PC-9 (cell line): ENCODE data around the gene OR5M10. TPM values are rescaled to one million over a fixed set of nuclear protein-coding genes. Genes with fewer than 3 reads are reported as not detected.
"Not testable (repeated sequence)": the region's sequence is repeated elsewhere in the genome, so short reads cannot be mapped to it uniquely, and the experiment has no call there.

Experiments
- BruUV-seq: library from RNA; stranded (reverse); fragments of 400-500 nt; replicated peaks from 2 replicates; lab custom pipeline; 2021; lab: Mats Ljungman, UMichigan
- CTCF ChIA-PET: fragments of 300-600 bp; sonication (Branson Sonifier 250); formaldehyde crosslinking; loops from one replicate; lab custom pipeline; 2022; ENCODE audit warnings: antibody characterized with exemption; lab: Charles Lee
- POLR2A ChIA-PET: fragments of 300-600 bp; sonication (Branson Sonifier 250); formaldehyde crosslinking; loops from one replicate; lab custom pipeline; 2022; ENCODE audit warnings: antibody characterized with exemption; ENCODE audit not compliant: unreplicated experiment; lab: Charles Lee
- DNase-seq, 2 experiments: peaks; one replicate each; pipeline versions ENCODE4 v3.0.0 to v3.0.0-alpha.2; 2015 to 2022; ENCODE audit warnings: mixed read lengths in 1 of 2
- H2AFZ ChIP-seq: fragments of 200-600 bp; sonication (generic); 2 replicates; pipeline ENCODE4 v1.8.1; 2017; ENCODE audit warnings: antibody characterized with exemption
- H3F3A ChIP-seq: fragments of 200-600 bp; sonication (generic); 2 replicates; pipeline ENCODE4 v1.8.1; 2017; ENCODE audit warnings: antibody characterized with exemption, mild to moderate bottlenecking, low read depth; ENCODE audit not compliant: insufficient read depth
- H3K27ac ChIP-seq: fragments of 200-600 bp; sonication (generic); 2 replicates; pipeline ENCODE4 v1.6.1; 2016; ENCODE audit warnings: mixed run types
- H3K27me3 ChIP-seq: fragments of 200-600 bp; sonication (generic); 2 replicates; pipeline ENCODE4 v1.6.1; 2016; ENCODE audit warnings: low read depth, mixed run types; ENCODE audit not compliant: insufficient read depth
- H3K36me3 ChIP-seq: fragments of 200-600 bp; sonication (generic); 2 replicates; pipeline ENCODE4 v1.6.1; 2016; ENCODE audit warnings: low read depth, mixed run types
- H3K4me1 ChIP-seq: fragments of 200-600 bp; sonication (generic); replicated peaks from 2 replicates; pipeline ENCODE4 v1.6.1; 2016; ENCODE audit warnings: mixed run types; ENCODE audit not compliant: insufficient read depth
- H3K4me2 ChIP-seq: fragments of 200-600 bp; sonication (generic); 2 replicates; pipeline ENCODE4 v1.6.1; 2017; ENCODE audit warnings: mixed run types
- H3K4me3 ChIP-seq: fragments of 200-600 bp; sonication (generic); 2 replicates; pipeline ENCODE4 v1.6.1; 2016; ENCODE audit warnings: mixed run types
- H3K79me2 ChIP-seq: fragments of 200-600 bp; sonication (generic); 2 replicates; pipeline ENCODE4 v1.6.1; 2017; ENCODE audit warnings: low read depth, mixed run types
- H3K9me2 ChIP-seq: fragments of 200-600 bp; sonication (generic); 2 replicates; pipeline ENCODE4 v1.8.1; 2017; ENCODE audit warnings: mild to moderate bottlenecking; ENCODE audit not compliant: insufficient read depth
- H3K9me3 ChIP-seq: fragments of 200-600 bp; sonication (generic); 2 replicates; pipeline ENCODE4 v1.8.1; 2016; ENCODE audit warnings: low read depth; ENCODE audit not compliant: insufficient read depth
- H4K20me1 ChIP-seq: fragments of 200-600 bp; sonication (generic); 2 replicates; pipeline ENCODE4 v1.8.1; 2017; ENCODE audit not compliant: insufficient read depth
- EZH2 ChIP-seq: fragments of 200-600 bp; sonication (generic); IDR thresholded peaks from 2 replicates; pipeline ENCODE4 v1.8.0; 2017; ENCODE audit warnings: antibody characterized with exemption, low read depth
- intact Hi-C: fragments of 100-400 bp; cut with micrococcal nuclease; formaldehyde crosslinking; loops from one replicate; pipeline ENCODE4 v1.10.0; 2022; ENCODE audit not compliant: unreplicated experiment
- total RNA-seq: library from RNA; stranded (reverse); gene quantifications from 2 replicates; pipeline ENCODE4 v1.2.3, GENCODE V29; 2021
- TF ChIP-seq, protein P1 (sequence below): fragments of 200-600 bp; sonication (generic); conservative IDR thresholded peaks from 2 replicates; pipeline ENCODE4 v1.6.1; 2017; ENCODE audit warnings: mixed run types, antibody characterized with exemption, mild to moderate bottlenecking, moderate library complexity

Gene OR5M10
- total RNA-seq, 1 experiment from 2014 or later = not detected

DNA sequence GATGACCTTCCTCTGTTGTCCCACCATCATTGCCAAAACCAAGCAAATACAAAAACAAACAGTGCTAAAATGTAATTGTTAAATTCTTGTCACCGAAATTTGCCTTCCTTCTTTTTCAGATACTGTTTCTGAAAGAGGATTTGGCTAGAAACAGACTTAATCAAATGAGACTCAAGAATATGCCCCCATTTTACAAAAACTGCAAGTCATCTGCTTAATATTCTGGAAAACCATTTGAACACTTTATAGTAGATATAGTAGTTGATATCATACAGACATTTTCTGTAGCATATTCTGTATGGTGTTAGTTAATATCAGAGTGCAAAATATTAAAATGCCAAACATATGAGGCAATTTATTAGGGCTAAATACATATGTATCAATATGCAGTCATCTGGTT, 33.7 kb upstream of the OR5M10 start:
- ChIA-PET CTCF (no interaction called here), POLR2A (no interaction called here)
- no peaks in the 10 kb centered on the region for H3K9me3 ChIP-seq
- H3K9me2 ChIP-seq = no peaks in the 10 kb centered on the region
- H3K36me3 ChIP-seq = no peaks in the 10 kb centered on the region
- BruUV-seq = no TSS peak
- H3K4me3 ChIP-seq = no peak overlapping the region
- H3K4me1 ChIP-seq = no peaks in the 10 kb centered on the region
- intact Hi-C loops = no loop called here
- no peaks in the 10 kb centered on the region for H3K79me2 ChIP-seq
- no peak overlapping the region for H2AFZ ChIP-seq
- no peaks in the 10 kb centered on the region for H4K20me1 ChIP-seq
- H3K27me3 ChIP-seq = no peaks in the 10 kb centered on the region
- H3K4me2 ChIP-seq = no peak overlapping the region
- no peaks in the 10 kb centered on the region for H3F3A ChIP-seq
- H3K27ac ChIP-seq = no peak overlapping the region
- TF ChIP-seq EZH2 = no peak
- TF ChIP-seq, protein P1, sequence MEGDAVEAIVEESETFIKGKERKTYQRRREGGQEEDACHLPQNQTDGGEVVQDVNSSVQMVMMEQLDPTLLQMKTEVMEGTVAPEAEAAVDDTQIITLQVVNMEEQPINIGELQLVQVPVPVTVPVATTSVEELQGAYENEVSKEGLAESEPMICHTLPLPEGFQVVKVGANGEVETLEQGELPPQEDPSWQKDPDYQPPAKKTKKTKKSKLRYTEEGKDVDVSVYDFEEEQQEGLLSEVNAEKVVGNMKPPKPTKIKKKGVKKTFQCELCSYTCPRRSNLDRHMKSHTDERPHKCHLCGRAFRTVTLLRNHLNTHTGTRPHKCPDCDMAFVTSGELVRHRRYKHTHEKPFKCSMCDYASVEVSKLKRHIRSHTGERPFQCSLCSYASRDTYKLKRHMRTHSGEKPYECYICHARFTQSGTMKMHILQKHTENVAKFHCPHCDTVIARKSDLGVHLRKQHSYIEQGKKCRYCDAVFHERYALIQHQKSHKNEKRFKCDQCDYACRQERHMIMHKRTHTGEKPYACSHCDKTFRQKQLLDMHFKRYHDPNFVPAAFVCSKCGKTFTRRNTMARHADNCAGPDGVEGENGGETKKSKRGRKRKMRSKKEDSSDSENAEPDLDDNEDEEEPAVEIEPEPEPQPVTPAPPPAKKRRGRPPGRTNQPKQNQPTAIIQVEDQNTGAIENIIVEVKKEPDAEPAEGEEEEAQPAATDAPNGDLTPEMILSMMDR = no peak
- no peak for DNase-seq

DNA sequence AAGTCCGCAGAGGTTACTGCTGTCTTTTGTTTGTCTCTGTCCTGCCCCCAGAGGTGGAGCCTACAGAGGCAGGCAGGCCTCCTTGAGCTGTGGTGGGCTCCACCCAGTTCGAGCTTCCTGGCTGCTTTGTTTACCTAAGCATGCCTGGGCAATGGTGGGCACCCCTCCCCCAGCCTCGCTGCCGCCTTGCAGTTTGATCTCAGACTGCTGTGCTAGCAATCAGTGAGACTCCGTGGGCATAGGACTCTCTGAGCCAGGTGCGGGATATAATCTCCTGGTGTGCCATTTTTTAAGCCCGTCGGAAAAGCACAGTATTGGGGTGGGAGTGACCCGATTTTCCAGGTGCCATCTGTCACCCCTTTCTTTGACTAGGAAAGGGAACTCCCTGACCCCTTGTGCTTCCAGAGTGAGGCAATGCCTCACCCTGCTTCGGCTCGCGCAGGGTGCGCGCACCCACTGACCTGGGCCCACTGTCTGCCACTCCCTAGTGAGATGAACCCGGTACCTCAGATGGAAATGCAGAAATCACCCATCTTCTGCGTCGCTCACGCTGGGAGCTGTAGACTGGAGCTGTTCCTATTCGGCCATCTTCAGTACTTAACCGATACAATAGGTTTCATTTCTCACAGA, 14.7 kb upstream of the OR5M10 start:
- BruUV-seq, H3K4me1 ChIP-seq, H3K27me3 ChIP-seq, H2AFZ ChIP-seq, H3F3A ChIP-seq, DNase-seq, H3K4me3 ChIP-seq, CTCF ChIA-PET, H3K36me3 ChIP-seq, H3K9me3 ChIP-seq, H3K4me2 ChIP-seq, H3K9me2 ChIP-seq, H3K79me2 ChIP-seq, intact Hi-C loops, H4K20me1 ChIP-seq, POLR2A ChIA-PET, H3K27ac ChIP-seq: not testable (repeated sequence)

DNA sequence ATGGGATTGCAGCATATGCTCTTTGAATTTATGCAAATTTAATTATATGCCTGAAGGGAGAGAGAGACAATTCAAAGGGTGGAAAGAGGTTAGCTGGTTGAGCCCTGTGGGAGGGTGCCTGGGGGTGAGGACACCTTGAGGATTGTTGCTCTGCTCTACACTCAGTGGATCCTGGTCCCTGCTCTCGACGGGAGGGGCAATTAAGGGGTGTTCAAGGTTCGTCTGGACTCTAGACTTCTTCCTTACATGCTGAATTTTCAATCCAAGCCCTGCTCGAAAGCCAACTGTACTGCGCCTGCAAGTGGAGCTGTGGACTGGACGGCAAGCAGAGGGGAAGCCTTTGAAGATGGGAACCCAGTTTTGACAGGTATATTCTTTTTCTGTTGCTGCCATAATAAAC, 18.9 kb downstream of the OR5M10 start:
- Histone ChIP-seq H3K4me1 (no peaks in the 10 kb centered on the region), H2AFZ (no peak overlapping the region), H3K4me3 (no peak overlapping the region), H3K79me2 (no peaks in the 10 kb centered on the region), H3K9me2 (no peaks in the 10 kb centered on the region), H3K27me3 (0 out of 2 replicates have a peak, but pooled peaks cover 10% of the 10 kb centered on the region), H3K4me2 (no peak overlapping the region), H3F3A (no peaks in the 10 kb centered on the region), H3K9me3 (no peaks in the 10 kb centered on the region), H4K20me1 (no peaks in the 10 kb centered on the region), H3K27ac (no peak overlapping the region), H3K36me3 (no peaks in the 10 kb centered on the region)
- no peak for DNase-seq
- ChIA-PET POLR2A (no interaction called here), CTCF (no interaction called here)
- intact Hi-C loops = no loop called here
- TF ChIP-seq, protein P1 = no peak
- TF ChIP-seq EZH2 = no peak
- no TSS peak for BruUV-seq

DNA sequence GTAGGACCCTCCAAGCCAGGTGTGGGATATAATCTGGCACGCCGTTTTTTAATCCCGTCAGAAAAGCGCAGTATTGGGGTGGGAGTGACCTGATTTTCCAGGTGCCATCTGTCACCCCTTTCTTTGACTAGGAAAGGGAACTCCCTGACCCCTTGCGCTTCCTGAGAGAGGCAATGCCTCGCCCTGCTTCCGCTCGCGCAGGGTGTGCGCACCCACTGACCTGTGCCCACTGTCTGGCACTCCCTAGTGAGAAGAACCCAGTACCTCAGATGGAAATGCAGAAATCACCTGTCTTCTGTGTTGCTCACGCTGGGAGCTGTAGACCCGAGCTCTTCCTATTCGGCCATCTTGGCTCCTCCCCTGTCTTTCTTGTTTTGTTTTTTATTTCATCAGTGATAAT, 22.8 kb downstream of the OR5M10 start:
- intact Hi-C loops, H3F3A ChIP-seq, H3K9me3 ChIP-seq, H3K4me3 ChIP-seq, CTCF ChIA-PET, H3K27ac ChIP-seq, DNase-seq, H4K20me1 ChIP-seq, H3K4me1 ChIP-seq, H3K79me2 ChIP-seq, POLR2A ChIA-PET, H3K36me3 ChIP-seq, H3K9me2 ChIP-seq, H2AFZ ChIP-seq, BruUV-seq: not testable (repeated sequence)
- Histone ChIP-seq H3K4me2 (peak overlapping the region; percentile 14; the same call in 1 of the 2 replicates), H3K27me3 (0 out of 2 replicates have a peak, but pooled peaks cover 10% of the 10 kb centered on the region)
